Chondrocyte (in vitro differentiated cells): Measurements from ENCODE around the gene PACS1. TPM values are rescaled to one million over a fixed set of nuclear protein-coding genes. Genes with fewer than 3 reads are reported as not detected.

ENCODE experiments used
- DNase-seq: peaks from one replicate; pipeline ENCODE4 v3.0.0; 2021; ENCODE audit warnings: mixed read lengths, low spot score
- H3K27ac Mint-ChIP-seq: one replicate; pipeline ENCODE4 v1.8.0; 2021; ENCODE audit warnings: mild to moderate bottlenecking, moderate library complexity, mixed read lengths; ENCODE audit not compliant: unreplicated experiment
- H3K27me3 Mint-ChIP-seq: 2 replicates; pipeline ENCODE4 v1.8.0; 2021; ENCODE audit warnings: low read depth, mixed read lengths
- H3K36me3 Mint-ChIP-seq: 2 replicates; pipeline ENCODE4 v1.8.0; 2021; ENCODE audit warnings: low read depth, mixed read lengths
- H3K4me1 Mint-ChIP-seq: 2 replicates; pipeline ENCODE4 v1.8.0; 2021; ENCODE audit warnings: low read depth, mild to moderate bottlenecking, mixed read lengths
- H3K4me3 Mint-ChIP-seq: one replicate; pipeline ENCODE4 v1.8.0; 2021; ENCODE audit warnings: mild to moderate bottlenecking, moderate library complexity, mixed read lengths; ENCODE audit not compliant: unreplicated experiment
- H3K9me3 Mint-ChIP-seq: 2 replicates; pipeline ENCODE4 v1.8.0; 2021; ENCODE audit warnings: low read depth, mixed read lengths
- total RNA-seq: library from RNA; stranded (reverse); gene quantifications from 3 replicates; pipeline ENCODE4 v1.2.1, GENCODE V29; 2021
- TF ChIP-seq, protein P1 (sequence below): fragments of 200-600 bp; sonication (generic); IDR thresholded peaks from 2 replicates; pipeline ENCODE4 v1.5.0; 2021; ENCODE audit warnings: antibody characterized with exemption, mild to moderate bottlenecking, moderate library complexity

Gene PACS1
- total RNA-seq, 1 donor from 2014 or later = 90.7 TPM

GRCh38 chr11:66293352-66293751, 223.3 kb downstream of the PACS1 start:
- H3K4me3 Mint-ChIP-seq = peak overlapping the region; percentile 14
- peaks cover 3% of the 10 kb centered on the region for H3K36me3 Mint-ChIP-seq
- H3K4me1 Mint-ChIP-seq = peaks cover 19% of the 10 kb centered on the region

DNA sequence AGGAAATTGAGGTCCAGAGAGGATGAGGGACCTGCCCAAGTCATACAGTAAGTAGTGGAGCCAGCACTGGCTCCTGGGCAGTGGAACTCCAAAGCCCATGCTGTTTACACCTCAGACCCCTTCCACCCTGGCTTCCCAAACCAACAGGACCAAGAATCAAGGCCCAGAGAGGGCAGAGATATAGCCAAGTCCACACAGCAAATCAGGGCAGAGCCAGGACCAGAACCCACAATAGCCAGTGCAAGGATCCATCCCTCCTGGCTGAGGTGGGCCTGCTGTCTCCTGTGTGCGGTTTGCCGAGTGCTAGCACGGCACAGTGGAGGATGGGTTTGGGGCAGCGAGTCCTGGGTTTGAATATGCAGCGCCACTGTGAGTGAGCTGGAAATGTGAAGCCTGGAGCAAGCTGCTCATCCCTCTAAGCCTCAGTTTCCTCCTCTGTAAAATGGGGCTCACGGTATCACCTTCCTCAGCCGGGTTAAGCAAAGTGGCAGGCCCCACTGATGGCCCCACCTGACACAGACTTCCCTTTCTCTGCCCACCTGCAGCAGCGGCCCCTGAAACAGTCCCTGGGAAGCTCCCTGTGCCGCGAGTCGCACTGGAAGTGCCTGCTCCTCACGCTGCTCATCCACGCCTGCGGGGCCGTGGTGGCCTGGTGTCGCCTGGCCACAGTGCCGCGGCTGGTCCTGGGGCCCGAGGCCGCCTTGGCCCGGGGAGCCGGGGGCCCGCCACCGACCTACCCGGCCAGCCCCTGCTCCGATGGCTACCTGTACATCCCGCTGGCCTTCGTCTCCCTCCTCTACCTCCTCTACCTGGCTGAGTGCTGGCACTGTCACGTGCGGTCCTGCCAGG, 223.9 kb downstream of the PACS1 start:
- no peak for DNase-seq
- Mint-ChIP-seq H3K27me3 (peaks cover 5% of the 10 kb centered on the region), H3K27ac (no peak overlapping the region), H3K36me3 (peaks cover 3% of the 10 kb centered on the region), H3K9me3 (no peaks in the 10 kb centered on the region), H3K4me1 (peaks cover 19% of the 10 kb centered on the region), H3K4me3 (no peak overlapping the region)
- TF ChIP-seq, protein P1, sequence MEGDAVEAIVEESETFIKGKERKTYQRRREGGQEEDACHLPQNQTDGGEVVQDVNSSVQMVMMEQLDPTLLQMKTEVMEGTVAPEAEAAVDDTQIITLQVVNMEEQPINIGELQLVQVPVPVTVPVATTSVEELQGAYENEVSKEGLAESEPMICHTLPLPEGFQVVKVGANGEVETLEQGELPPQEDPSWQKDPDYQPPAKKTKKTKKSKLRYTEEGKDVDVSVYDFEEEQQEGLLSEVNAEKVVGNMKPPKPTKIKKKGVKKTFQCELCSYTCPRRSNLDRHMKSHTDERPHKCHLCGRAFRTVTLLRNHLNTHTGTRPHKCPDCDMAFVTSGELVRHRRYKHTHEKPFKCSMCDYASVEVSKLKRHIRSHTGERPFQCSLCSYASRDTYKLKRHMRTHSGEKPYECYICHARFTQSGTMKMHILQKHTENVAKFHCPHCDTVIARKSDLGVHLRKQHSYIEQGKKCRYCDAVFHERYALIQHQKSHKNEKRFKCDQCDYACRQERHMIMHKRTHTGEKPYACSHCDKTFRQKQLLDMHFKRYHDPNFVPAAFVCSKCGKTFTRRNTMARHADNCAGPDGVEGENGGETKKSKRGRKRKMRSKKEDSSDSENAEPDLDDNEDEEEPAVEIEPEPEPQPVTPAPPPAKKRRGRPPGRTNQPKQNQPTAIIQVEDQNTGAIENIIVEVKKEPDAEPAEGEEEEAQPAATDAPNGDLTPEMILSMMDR = no peak

More at GRCh38 chr11:66293352-66293751, 223.3 kb downstream of the PACS1 start:
- Mint-ChIP-seq H3K27me3 (peaks cover 5% of the 10 kb centered on the region), H3K27ac (no peak overlapping the region), H3K9me3 (no peaks in the 10 kb centered on the region)
- no peak for DNase-seq
- TF ChIP-seq, protein P1 = no peak

Other genes starting within 250 kb of the PACS1 start
- gene SNX32, start 236.3 kb upstream of the PACS1 start, total RNA-seq = 0.79 to 1.8 TPM (median 0.80 TPM) in 3 replicates
- 850 to 1,236 TPM (median 1,222 TPM) in 3 replicates for gene CFL1, start 212.1 kb upstream of the PACS1 start, total RNA-seq
- gene MUS81, start 209.8 kb upstream of the PACS1 start, total RNA-seq = 55.7 to 68.4 TPM (median 66.3 TPM) in 3 replicates
- 174 to 310 TPM (median 290 TPM) in 3 replicates for gene EFEMP2, start 197.5 kb upstream of the PACS1 start, total RNA-seq
- gene CTSW, start 190.4 kb upstream of the PACS1 start, total RNA-seq = not detected in 3 replicates
- 82.7 to 100 TPM (median 83.5 TPM) in 3 replicates for gene FIBP, start 181.8 kb upstream of the PACS1 start, total RNA-seq
- 23.4 to 31.6 TPM (median 26.6 TPM) in 3 replicates for gene CCDC85B, start 179.6 kb upstream of the PACS1 start, total RNA-seq
- 5.8 to 12.3 TPM (median 7.5 TPM) in 3 replicates for gene FOSL1, start 169.9 kb upstream of the PACS1 start, total RNA-seq
- 68.2 to 69.8 TPM (median 68.8 TPM) in 3 replicates for gene C11orf68, start 151.2 kb upstream of the PACS1 start, total RNA-seq
- 111 to 142 TPM (median 116 TPM) in 3 replicates for gene DRAP1, start 150.8 kb upstream of the PACS1 start, total RNA-seq
- not detected in 3 replicates for gene TSGA10IP, start 124.8 kb upstream of the PACS1 start, total RNA-seq
- 30.3 to 37.3 TPM (median 34.4 TPM) in 3 replicates for gene SART1, start 108.5 kb upstream of the PACS1 start, total RNA-seq
- gene EIF1AD, start 68.1 kb upstream of the PACS1 start, total RNA-seq = 30.6 to 36.6 TPM (median 34.0 TPM) in 3 replicates
- 178 to 243 TPM (median 187 TPM) in 3 replicates for gene BANF1, start 67.8 kb upstream of the PACS1 start, total RNA-seq
- gene CST6, start 58.3 kb upstream of the PACS1 start, total RNA-seq = not detected in 3 replicates
- 0.44 TPM in 1 of 3 replicates, not detected in the others for gene CATSPER1, start 43.8 kb upstream of the PACS1 start, total RNA-seq
- 1.1 to 2.0 TPM (median 1.8 TPM) in 3 replicates for gene GAL3ST3, start 21.1 kb upstream of the PACS1 start, total RNA-seq
- 142 to 169 TPM (median 143 TPM) in 3 replicates for gene SF3B2, start 17.9 kb upstream of the PACS1 start, total RNA-seq
- gene KLC2, start 187.4 kb downstream of the PACS1 start, total RNA-seq = 44.3 to 50.8 TPM (median 47.8 TPM) in 3 replicates
- 124 to 125 TPM (median 124 TPM) in 3 replicates for gene RAB1B, start 198.4 kb downstream of the PACS1 start, total RNA-seq
- gene CNIH2, start 207.9 kb downstream of the PACS1 start, total RNA-seq = 2.5 to 2.8 TPM (median 2.8 TPM) in 3 replicates
- gene YIF1A, start 218.9 kb downstream of the PACS1 start, total RNA-seq = 180 to 193 TPM (median 187 TPM) in 3 replicates
- gene TMEM151A, start 221.6 kb downstream of the PACS1 start, total RNA-seq = 2.0 to 4.7 TPM (median 4.3 TPM) in 3 replicates
- 44.5 to 113 TPM (median 109 TPM) in 3 replicates for gene CD248, start 246.8 kb downstream of the PACS1 start, total RNA-seq